HEK293T (cell line): ENCODE results near the gene ATP11A.
"Not testable (repeated sequence)": the region's sequence is repeated elsewhere in the genome, so short reads cannot be mapped to it uniquely, and the experiment has no call there.

Experiments used
- CTCF ChIA-PET: fragments of 350-600 bp; formaldehyde crosslinking; extraction: SDS; loops from one replicate; lab custom pipeline; 2021; ENCODE audit warnings: antibody characterized with exemption, inconsistent platforms; lab: Yijun Ruan, JAX
- POLR2A ChIA-PET: fragments of 350-600 bp; formaldehyde crosslinking; extraction: SDS; loops from one replicate; lab custom pipeline; 2020; ENCODE audit warnings: antibody characterized with exemption, inconsistent platforms; lab: Yijun Ruan, JAX
- DNase-seq: peaks from one replicate; pipeline ENCODE4 v3.0.0; 2012; ENCODE audit warnings: mixed read lengths; ENCODE audit errors: extremely low spot score
- ARNT ChIP-seq: fragments of 450-650 bp; IDR thresholded peaks from 2 replicates; pipeline ENCODE4 v1.6.1; 2017; ENCODE audit warnings: mild to moderate bottlenecking
- BHLHE40 ChIP-seq: fragments of 450-650 bp; IDR thresholded peaks from 2 replicates; pipeline ENCODE4 v1.6.1; 2016; ENCODE audit warnings: mild to moderate bottlenecking, moderate library complexity, borderline replicate concordance
- CTBP1 ChIP-seq: fragments of 450-650 bp; IDR thresholded peaks from 2 replicates; pipeline ENCODE4 v1.6.1; 2016; ENCODE audit warnings: borderline replicate concordance
- ELF4 ChIP-seq: fragments of 450-650 bp; IDR thresholded peaks from 2 replicates; pipeline ENCODE4 v1.6.1; 2017; ENCODE audit warnings: antibody characterized with exemption
- FOXA1 ChIP-seq: fragments of 450-650 bp; IDR thresholded peaks from 2 replicates; pipeline ENCODE4 v1.6.1; 2016; ENCODE audit warnings: mild to moderate bottlenecking
- FOXK2 ChIP-seq: fragments of 450-650 bp; IDR thresholded peaks from 2 replicates; pipeline ENCODE4 v1.6.1; 2016; ENCODE audit warnings: mild to moderate bottlenecking
- FOXM1 ChIP-seq: fragments of 450-650 bp; IDR thresholded peaks from 2 replicates; pipeline ENCODE4 v1.6.1; 2017; ENCODE audit warnings: mild to moderate bottlenecking, borderline replicate concordance
- HDGF ChIP-seq: fragments of 450-650 bp; IDR thresholded peaks from 2 replicates; pipeline ENCODE4 v1.6.1; 2017; ENCODE audit warnings: antibody characterized with exemption, borderline replicate concordance
- L3MBTL2 ChIP-seq: fragments of 450-650 bp; conservative IDR thresholded peaks from 2 replicates; pipeline ENCODE4 v1.6.1; 2016; ENCODE audit warnings: mild to moderate bottlenecking
- LEF1 ChIP-seq: fragments of 450-650 bp; IDR thresholded peaks from 2 replicates; pipeline ENCODE4 v1.6.1; 2017; ENCODE audit warnings: mild to moderate bottlenecking, borderline replicate concordance
- NFRKB ChIP-seq: fragments of 450-650 bp; IDR thresholded peaks from 2 replicates; pipeline ENCODE4 v1.6.1; 2016; ENCODE audit warnings: mild to moderate bottlenecking, moderate library complexity
- PKNOX1 ChIP-seq: fragments of 450-650 bp; IDR thresholded peaks from 2 replicates; pipeline ENCODE4 v1.6.1; 2016
- SP1 ChIP-seq: fragments of 450-650 bp; IDR thresholded peaks from 2 replicates; pipeline ENCODE4 v1.6.1; 2017
- SUZ12 ChIP-seq: fragments of 450-650 bp; IDR thresholded peaks from 2 replicates; pipeline ENCODE4 v1.6.1; 2016; ENCODE audit warnings: mild to moderate bottlenecking
- TARDBP ChIP-seq: fragments of 450-650 bp; IDR thresholded peaks from 2 replicates; pipeline ENCODE4 v1.6.1; 2016
- ZNF384 ChIP-seq: fragments of 450-650 bp; IDR thresholded peaks from 2 replicates; pipeline ENCODE4 v1.6.1; 2016

Gene ATP11A

GRCh38 chr13:112799394-112799793, 109.6 kb downstream of the ATP11A start:
- TF ChIP-seq NFRKB: no peak
- no peak for TF ChIP-seq CTBP1
- no peak for TF ChIP-seq ELF4
- no peak for TF ChIP-seq BHLHE40
- TF ChIP-seq FOXK2: no peak
- TF ChIP-seq SP1: no peak
- TF ChIP-seq TARDBP: no peak
- no peak for TF ChIP-seq L3MBTL2
- TF ChIP-seq FOXA1: no peak
- no peak for TF ChIP-seq HDGF
- no peak for TF ChIP-seq FOXM1
- no peak for TF ChIP-seq PKNOX1
- TF ChIP-seq SUZ12: no peak
- no peak for TF ChIP-seq ZNF384
- ChIA-PET CTCF (no interaction called here), POLR2A (no interaction called here)
- DNase-seq: no peak

- no peak for TF ChIP-seq FOXK2
- no peak for TF ChIP-seq SP1
- TF ChIP-seq FOXA1: no peak
- TF ChIP-seq HDGF: no peak
- no peak for TF ChIP-seq ARNT
- TF ChIP-seq ELF4: no peak
- TF ChIP-seq BHLHE40: no peak
- no peak for TF ChIP-seq NFRKB
- TF ChIP-seq FOXM1: no peak
- TF ChIP-seq TARDBP: no peak
- no peak for TF ChIP-seq SUZ12
- TF ChIP-seq ZNF384: no peak
- no peak for TF ChIP-seq CTBP1
- no peak for TF ChIP-seq L3MBTL2
- no peak for TF ChIP-seq PKNOX1
- ChIA-PET POLR2A (no interaction called here), CTCF (no interaction called here)
- no peak for DNase-seq
Observed at GRCh38 chr13:112800057-112800456, 110.2 kb downstream of the ATP11A start.

- POLR2A ChIA-PET, DNase-seq, CTCF ChIA-PET: not testable (repeated sequence)
Observed at GRCh38 chr13:112800807-112801206, 111.0 kb downstream of the ATP11A start.

DNA sequence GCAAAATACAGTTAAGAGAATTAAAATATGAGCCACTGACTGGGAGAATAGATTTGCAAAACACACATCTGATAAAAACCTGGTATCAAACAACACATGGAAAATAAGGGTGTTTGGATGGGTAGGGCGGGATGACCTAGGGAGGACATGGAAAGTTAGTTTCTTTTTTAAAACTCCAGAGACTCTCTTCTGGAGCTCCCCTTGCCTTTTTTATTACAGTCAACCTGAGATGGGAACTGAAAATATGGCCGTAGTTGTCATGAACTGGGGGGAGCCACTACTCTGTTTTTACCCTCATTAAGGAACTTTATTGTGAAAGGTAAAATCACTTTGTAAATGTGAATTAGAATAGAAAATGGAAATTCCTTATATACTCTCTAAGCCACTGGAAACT, 113.0 kb downstream of the ATP11A start:
- ChIA-PET POLR2A (no interaction called here), CTCF (interaction anchor here (0.6 to 0.7 kb wide), 2 partner anchors 91 to 162 kb away, joined by 3 to 6 read pairs; no protein-coding TSS in a partner anchor)
- DNase-seq: no peak
- TF ChIP-seq ZNF384 (no peak), TARDBP (no peak), NFRKB (no peak), L3MBTL2 (no peak), FOXA1 (no peak), SP1 (no peak), FOXK2 (no peak), ELF4 (no peak)

- POLR2A ChIA-PET: no interaction called here
- DNase-seq: no peak
- CTCF ChIA-PET: no interaction called here
- no peak for TF ChIP-seq ARNT
- TF ChIP-seq BHLHE40: no peak
- no peak for TF ChIP-seq LEF1
- TF ChIP-seq NFRKB: no peak
- TF ChIP-seq FOXK2: no peak
- TF ChIP-seq FOXM1: no peak
- no peak for TF ChIP-seq ELF4
- TF ChIP-seq SUZ12: no peak
- TF ChIP-seq L3MBTL2: no peak
- no peak for TF ChIP-seq HDGF
- TF ChIP-seq ZNF384: no peak
- no peak for TF ChIP-seq FOXA1
- TF ChIP-seq SP1: no peak
Observed at GRCh38 chr13:112803422-112803821, 113.6 kb downstream of the ATP11A start.

DNA sequence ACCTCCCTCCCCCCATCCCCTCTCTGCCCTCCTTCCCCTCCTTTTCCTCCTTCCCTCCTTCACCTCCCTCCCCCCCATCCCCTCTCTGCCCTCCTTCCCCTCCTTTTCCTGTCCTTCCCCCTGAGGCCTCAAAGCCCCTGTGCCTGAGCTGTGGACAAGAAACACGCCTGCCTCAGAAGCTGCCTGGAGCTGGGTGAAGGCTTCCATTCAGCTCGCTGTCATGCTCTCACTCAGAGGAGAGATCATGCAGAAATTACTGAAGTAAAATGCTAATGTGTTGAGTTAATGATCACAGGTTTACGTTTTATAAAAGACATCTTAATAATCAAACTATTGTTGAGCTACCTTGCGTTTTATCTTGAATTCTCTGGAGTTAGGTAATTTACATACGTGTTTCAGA, 114.5 kb downstream of the ATP11A start:
- POLR2A ChIA-PET: no interaction called here
- DNase-seq: no peak
- no peak for TF ChIP-seq NFRKB
- TF ChIP-seq PKNOX1: no peak
- no peak for TF ChIP-seq FOXA1
- TF ChIP-seq TARDBP: no peak
- no peak for TF ChIP-seq FOXM1
- no peak for TF ChIP-seq ARNT
- no peak for TF ChIP-seq ZNF384
- no peak for TF ChIP-seq BHLHE40
- no peak for TF ChIP-seq SUZ12
- TF ChIP-seq HDGF: no peak
- no peak for TF ChIP-seq FOXK2
- TF ChIP-seq CTBP1: no peak
- TF ChIP-seq ELF4: no peak
- CTCF ChIA-PET: interaction anchor here (0.7 kb wide), 1 partner anchor 32 kb away, joined by 3 read pairs; no protein-coding TSS in a partner anchor
